NCI-H2107 (cell line): Measurements from ENCODE around the gene MFGE8.

Experiments
- DNase-seq: peaks from one replicate; lab custom pipeline; 2025; lab: John Stamatoyannopoulos, UW

The MFGE8 gene

DNA sequence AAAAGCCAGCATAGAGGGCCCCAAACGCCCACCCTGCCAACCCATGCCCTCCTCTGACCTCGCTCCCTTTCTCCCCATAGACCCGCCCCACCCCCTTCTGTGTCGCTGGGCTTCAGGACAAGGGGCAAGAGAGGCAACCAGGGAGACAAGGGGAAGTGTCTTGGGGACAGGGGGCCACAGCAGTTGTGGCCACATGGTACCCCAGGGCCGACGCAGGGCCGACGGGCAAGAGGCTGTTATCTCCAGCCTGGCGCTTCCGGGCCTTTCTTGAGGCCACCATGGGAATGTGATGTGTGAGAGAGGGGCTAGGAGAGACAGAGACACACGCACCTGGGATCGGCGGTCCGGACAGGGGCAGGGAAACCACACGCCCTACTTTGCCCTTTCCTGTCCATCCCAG is 14.4 kb downstream of the MFGE8 start:
- no peak for DNase-seq

DNA sequence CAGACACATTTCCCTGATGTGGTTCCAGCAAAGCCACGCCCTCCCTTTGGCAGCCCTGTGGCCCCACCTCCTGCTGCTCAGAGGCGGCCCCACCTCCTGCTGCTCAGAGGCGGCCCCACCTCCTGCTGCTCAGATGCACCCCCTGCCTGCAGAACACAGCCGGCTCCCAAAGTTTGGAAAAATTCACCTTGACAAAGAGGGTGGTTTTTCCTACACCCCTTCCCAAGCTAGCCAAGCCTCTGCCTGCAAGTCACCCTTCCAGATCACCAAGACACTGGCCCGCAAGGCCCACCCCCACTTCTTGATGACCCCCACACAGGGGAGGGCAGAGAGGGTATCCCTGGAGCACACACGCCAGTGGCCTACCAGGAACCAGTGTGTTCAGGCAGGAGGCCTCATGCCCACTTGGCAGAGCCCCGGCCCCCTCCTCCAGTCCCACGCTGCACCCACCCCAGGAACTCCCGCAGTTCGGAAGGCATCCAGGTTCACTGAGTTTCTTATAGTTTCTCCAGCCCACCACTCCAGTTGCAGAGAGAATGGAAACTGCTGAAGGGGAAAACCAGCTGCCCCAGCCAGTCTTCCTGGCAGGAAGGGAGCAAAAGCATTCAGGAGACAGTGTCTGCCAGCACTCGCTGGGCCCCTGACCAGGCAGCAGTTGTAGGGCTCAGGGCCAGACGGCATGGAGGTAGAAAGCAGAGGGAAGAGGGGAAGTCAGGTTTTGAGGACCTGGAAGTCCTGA is 15.6 kb downstream of the MFGE8 start:
- no peak for DNase-seq

DNA sequence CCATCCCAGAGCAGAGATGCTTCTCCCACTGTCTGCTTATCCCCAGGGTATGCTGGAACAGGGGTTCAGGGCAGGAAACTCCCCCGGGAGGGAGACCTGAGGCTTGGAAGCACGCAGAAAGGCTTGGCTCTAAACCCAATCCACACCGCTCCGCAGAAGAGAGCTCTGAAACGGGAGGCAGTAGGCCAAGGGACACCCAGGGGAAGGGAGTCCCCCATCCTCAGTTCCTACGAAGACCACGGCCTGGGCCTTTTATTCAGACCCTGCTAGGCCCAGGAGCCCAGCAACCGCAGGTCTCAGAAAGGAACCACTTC is 16.1 kb downstream of the MFGE8 start:
- no peak for DNase-seq

- DNase-seq = no peak
These were observed 16.7 kb downstream of the MFGE8 start for GRCh38 chr15:88896333-88897033.

- DNase-seq = no peak
These were observed 18.1 kb downstream of the MFGE8 start, which contains the start of gene HAPLN3 for GRCh38 chr15:88894819-88895767. Gene HAPLN3 (minus strand): TSS chr15:88895544. CDS start chr15:88887298, 8,246 bp downstream.

DNA sequence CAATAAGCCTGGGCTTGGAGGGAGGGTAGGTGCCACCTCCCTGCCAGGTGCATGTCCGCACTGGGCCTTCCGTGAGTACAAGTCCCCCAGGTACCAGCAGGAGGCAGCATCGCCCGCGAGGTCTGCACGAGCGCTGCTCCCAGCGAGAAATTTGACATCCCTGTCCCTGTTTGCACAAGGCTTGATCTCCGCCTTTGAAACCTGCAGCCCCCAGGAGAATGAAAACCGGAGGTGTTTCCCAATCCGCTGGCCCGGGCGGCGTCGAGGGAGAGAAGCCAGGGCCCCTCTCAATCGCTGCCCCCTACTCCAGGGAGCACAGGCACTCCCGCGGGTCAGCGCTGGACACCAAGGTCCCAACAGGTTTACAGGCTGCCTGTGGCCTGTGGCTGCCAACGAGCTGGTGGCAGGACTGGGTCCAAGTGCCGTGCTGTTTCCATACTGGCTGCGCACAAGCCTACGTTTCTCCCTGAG is 18.8 kb downstream of the MFGE8 start:
- DNase-seq = no peak

DNA sequence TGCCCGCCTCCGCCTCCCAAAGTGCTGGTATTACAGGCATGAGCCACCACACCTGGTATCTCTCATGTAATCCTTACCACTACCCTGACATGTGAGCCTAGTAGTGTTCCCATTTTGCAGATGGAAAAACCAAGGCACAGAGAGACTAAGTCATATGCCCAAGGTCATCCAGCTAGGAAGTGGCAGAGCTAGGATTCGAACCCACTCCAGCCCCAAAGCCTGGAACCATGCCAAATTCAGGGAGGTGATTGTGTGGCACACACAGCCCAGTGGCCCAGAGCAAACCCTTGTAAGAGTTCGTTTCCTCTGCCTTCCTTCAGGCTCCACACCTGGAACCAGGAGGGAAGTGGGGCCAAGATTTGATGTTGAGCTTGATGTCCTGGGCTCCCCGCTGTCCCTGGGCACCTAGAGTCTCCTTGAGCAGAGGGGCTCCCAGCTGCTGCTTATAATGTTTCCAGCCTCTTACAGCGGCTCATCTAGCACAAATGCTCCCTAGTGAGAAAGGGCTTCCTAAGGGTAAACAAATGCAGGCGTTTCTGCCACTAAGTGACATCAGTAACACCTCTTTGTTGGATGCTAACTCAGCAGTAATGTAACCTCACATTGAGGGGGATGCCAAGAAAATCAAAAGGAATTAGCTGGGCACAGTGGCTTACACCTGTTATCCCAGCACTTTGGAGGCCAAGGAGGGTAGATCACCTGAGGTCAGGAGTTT is 21.5 kb downstream of the MFGE8 start:
- no peak for DNase-seq

GRCh38 chr15:88890495-88890894 is 22.7 kb downstream of the MFGE8 start:
- no peak for DNase-seq

DNA sequence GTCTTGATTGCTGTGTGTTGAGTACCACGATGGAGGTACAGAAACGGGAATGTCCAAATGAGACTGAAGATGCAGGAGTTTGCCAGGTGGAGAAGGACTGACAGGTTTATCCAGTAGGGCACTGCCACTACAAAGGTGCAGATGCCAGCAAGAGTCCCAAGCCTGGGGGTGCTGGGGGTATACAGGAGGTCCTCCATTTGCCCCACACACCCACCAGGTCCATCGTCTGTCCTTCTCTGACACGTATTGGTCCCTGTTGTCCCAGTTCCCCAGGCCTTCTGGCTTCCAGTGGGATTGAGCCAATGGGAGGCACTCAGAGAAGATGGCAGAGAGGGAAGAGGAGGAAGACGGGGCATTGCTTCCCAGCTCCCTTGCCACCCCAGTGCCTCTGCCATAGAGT is 24.5 kb downstream of the MFGE8 start:
- no peak for DNase-seq

- DNase-seq = no peak
These were observed 26.1 kb downstream of the MFGE8 start for GRCh38 chr15:88887068-88887580.

- DNase-seq = no peak
These were observed 30.4 kb downstream of the MFGE8 start for GRCh38 chr15:88882785-88883184.

- DNase-seq = no peak
These were observed 31.4 kb downstream of the MFGE8 start for GRCh38 chr15:88881775-88882174.

DNA sequence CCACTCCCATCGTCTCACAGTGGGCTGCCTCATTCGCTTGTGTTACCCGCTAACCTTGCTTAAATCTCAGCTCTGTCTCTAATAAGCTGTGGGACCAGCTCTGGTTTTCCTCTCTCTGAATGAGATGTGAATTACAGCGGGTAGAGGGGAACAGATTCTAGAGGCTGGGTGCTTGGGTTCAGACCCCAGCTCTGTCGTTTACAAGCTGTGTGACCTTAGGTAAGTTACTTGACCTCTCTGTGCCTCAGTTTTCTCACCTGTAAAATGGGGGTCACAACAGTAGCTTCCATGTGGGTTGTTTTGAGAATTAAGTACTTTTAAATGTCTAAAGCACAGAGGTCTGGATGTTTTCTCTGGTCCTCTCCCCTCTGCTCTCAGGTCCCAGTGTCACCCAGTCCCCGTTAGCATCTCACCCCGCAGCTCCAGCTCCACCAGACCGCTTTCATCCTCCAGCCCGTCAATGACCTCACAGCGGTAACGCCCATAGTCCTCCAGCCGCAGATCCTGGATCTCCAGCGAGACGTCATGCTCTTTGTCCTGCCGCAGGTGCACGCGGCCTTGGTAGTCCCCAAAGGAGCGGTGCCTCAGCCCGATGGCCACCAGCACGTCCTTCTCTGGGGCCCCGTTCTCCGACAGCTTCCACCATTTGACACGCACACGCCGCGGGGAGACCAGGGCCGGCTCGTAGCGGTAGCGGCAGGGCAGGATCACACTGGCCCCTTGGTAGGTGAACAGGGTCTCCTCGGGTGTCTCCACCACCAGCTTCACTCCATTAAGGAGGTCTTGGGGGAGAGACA is 32.0 kb downstream of the MFGE8 start:
- no peak for DNase-seq

DNA sequence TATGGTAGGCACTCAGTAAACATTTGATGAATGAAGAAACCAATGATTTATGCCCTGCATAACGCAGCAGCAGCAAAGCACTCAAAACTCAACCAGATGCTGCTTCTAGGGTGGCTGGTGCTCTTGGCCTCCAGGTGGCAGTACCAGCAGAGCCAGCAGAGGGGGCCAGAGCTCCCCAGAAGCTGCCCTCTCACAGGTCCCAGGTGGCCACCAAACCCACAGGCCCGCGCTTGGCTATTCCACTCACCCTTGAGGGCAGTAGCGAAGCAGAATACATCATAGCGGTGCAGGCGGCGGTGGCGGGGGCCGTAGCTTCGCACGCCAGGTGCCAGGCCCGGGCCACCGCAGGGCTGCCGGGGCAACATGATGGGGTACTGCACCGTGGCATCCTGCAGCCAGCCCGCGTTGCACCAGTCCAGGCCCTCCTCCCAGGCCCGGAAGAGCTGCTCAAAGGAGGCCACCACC is 34.4 kb downstream of the MFGE8 start:
- DNase-seq = peak; percentile 27

DNA sequence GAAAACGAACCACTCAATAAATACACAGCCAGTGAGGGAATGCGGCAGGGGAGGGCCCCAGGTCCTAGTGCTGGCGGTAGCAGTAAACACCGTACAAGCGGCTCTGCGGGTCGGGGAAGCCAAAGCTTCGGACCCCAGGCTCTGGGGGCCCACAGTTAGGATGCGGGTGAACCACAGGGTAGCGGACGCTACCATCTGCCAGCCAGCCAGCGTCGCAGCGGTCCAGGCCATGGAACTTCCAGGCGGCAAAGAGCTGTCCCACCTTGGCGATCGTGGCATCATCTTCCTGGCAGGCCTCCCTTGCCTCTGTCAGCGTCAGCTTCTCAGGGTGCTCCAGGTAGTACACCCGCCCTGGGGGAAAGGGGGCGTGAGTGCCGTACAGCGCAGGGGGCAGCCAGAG is 35.3 kb downstream of the MFGE8 start:
- no peak for DNase-seq

GRCh38 chr15:88877415-88877814 is 35.8 kb downstream of the MFGE8 start:
- no peak for DNase-seq

DNA sequence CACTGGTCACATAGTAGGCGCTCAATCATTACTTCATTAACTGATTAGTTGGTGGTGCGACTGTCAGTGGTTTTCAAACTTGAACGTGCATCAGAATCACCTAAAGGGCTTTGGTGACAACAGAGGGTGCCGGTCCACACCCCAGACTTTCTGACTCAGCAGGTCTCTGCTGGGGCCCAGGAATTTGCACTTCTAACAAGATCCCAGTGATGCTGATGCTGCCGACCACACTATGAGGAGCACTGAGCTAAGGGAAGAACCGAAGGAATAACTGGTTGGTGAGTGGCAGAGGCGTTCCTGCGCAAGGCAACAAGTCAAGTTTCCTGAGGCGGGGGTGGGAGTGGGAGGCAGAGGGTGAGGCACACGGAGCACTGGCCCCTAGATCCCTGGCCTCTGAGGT is 36.6 kb downstream of the MFGE8 start:
- no peak for DNase-seq

DNA sequence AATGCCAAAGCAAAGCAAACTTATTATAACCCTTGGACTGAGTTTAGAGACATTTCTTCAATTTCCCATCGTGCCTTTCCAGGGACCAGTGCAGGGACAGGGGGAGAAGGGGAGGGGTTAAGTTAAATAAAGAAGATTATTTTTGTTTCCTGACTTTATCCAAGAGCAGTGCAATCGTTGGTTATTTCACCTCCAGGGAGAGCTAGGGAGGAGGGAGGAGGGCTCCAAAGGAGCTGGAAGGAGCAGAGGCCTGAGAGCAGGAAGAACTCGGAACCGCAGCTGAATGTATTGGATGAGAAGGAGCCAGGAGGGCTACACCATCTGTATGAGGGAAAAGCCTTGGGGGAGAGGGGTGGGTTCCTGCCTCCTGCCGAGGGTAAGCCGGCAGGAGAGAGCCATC is 38.5 kb downstream of the MFGE8 start:
- DNase-seq = no peak

- no peak for DNase-seq
These were observed 38.9 kb downstream of the MFGE8 start for GRCh38 chr15:88874275-88874674.

GRCh38 chr15:88873786-88874185 is 39.4 kb downstream of the MFGE8 start:
- DNase-seq = no peak

- DNase-seq = no peak
These were observed 40.5 kb downstream of the MFGE8 start for GRCh38 chr15:88872706-88873105.
